Effector CD4-positive, alpha-beta T cell (primary cell): Measurements from ENCODE around the gene USP24.
"Not testable (repeated sequence)": the region's sequence is repeated elsewhere in the genome, so short reads cannot be mapped to it uniquely, and the experiment has no call there.

Experiments
- DNase-seq: peaks from one replicate; pipeline ENCODE4 v3.0.0-alpha.2; 2020

Gene USP24

GRCh38 chr1:55194851-55195250 lies 20.3 kb downstream of the USP24 start:
- no peak for DNase-seq

DNA sequence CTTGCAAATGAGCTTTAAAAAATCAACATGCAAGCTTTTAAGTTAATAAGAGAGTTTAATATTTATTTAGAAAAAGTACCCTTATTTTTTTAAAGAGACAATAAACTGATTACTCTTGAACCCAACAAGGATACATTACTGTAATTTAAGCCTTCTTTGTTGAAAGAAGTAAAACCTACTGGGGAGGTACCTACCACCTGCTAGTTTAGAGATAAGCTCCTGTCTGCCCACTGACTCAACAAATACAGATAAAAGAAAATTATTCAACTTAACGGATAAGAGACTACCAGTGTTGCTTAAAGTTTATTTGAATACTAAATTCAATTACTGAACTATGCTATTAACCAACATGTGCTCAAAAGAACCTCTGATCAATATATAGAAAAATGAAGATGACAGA lies 23.1 kb downstream of the USP24 start:
- DNase-seq: no peak

GRCh38 chr1:55191219-55191952 lies 23.8 kb downstream of the USP24 start:
- DNase-seq: not testable (repeated sequence)

DNA sequence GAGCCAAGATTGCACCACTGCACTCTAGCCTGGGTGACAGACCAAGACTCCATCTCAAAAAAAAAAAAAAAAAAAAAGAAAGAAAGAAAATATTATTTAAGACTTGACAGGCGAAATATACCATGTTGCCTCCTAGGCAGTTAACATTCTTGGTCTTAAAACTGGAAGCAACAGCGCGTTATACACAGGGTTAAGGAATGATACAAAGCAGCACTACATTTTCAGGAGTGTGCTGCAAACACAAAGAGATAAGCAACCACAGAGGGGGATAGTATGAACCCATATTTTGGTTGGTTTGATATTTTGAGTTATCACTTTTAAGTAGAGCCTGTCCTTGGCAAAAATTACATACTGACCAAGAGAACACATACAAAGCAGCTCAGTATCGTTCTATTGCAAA lies 25.1 kb downstream of the USP24 start:
- DNase-seq: no peak

DNA sequence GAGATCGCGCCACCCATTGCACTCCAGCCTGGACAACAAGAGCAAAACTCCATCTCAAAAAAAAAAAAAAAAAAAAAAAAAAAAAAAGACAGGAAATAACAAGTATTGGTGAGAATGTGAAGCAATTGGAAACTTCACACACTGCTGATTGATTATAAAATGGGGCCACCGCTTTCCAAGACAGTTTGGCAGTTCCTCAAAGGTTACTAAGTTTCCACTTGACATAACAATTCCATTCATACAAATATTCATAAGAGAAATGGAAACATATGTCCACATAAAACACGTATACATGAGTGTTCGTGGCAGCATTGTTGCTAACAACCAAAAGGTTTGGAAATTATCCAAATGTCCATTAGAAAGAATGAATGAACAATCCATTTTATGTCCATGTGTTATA lies 26.3 kb downstream of the USP24 start:
- no peak for DNase-seq

GRCh38 chr1:55185832-55186231 lies 29.3 kb downstream of the USP24 start:
- DNase-seq: no peak

DNA sequence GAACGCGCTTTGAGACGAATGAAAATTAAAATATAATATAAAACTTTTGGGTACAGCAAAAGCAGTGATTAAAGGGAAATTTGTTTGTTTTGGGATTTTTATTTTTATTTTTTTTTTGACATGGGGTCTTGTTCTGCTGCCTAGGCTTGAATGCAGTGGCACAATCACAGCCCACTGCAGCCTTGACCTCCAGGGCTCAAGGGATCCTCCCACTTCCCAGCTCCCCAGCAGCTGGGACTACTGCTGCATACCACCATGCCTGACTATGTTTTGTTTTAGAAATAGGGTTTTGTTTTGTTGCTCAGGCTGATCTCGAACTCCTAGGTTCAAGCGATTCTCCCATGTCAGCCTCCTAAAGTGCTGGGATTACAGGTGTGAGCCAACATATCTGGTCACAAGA lies 30.3 kb downstream of the USP24 start:
- DNase-seq: no peak

DNA sequence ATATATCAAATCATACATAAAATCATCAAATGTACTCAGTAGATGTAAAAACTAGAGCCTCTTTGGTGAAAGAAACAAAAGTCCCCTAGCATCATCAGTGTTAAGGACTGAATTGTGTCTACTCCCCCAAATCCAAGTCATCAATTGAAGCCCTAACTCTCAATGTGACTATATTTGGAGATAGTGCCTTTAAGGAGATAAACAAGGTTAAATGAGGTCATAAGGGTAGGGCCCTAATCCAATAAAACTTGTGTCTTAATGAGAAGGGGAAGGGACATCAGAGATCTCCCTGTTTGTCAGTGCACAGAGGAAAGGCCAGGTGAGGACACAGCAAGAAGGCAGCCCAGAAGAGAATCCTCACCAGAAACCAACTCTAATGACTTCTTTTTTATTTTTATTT lies 33.5 kb downstream of the USP24 start:
- no peak for DNase-seq

DNA sequence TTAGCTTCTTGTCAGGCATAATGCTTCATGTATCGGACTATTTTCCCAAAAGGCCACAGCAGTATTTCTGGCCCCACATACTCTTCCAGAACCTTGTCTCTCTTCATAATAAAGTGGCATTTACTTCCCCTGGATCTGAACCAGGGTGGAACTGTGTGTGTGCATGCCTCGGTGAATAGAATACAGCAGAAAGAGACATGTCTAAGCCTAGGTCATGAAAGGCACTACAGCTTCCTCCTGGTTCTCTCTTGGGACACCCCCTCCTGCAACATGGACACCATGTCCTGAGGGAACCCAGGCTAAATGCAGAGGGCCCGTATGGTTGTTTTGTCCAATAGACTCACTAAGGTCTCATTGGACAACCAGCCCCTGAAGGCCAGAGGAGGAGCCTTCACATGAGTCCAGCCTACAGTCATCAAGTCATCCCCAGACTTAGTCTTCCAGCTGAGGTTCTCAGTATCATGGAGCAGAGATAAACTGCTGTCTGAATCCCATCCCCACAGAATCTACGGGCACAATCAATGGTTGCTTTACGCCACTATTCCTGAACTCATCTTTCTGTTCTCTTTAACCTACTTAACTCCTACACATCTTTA lies 35.0 kb downstream of the USP24 start:
- no peak for DNase-seq

GRCh38 chr1:55179177-55179835 lies 35.9 kb downstream of the USP24 start:
- DNase-seq: no peak

DNA sequence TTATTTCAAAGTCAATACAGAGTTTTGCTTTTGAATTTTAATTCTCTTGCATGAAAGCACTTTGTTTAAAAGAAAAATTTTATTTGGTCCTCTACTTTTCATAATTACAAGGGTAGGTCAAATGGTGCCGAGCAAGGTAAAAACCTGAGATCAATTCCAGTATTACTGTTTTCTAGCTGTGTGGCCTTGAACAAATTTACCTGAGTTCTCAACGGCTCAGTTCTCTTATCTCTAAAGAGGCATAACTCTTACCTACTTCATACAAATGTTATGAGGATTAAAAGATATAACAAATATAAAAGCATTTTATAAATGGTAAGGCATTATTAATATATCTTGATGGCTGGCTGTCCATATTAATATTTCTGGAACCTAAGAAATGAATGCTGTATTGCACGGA lies 42.5 kb downstream of the USP24 start:
- DNase-seq: no peak

- no peak for DNase-seq
Observed at GRCh38 chr1:55172272-55172671, 42.9 kb downstream of the USP24 start.

DNA sequence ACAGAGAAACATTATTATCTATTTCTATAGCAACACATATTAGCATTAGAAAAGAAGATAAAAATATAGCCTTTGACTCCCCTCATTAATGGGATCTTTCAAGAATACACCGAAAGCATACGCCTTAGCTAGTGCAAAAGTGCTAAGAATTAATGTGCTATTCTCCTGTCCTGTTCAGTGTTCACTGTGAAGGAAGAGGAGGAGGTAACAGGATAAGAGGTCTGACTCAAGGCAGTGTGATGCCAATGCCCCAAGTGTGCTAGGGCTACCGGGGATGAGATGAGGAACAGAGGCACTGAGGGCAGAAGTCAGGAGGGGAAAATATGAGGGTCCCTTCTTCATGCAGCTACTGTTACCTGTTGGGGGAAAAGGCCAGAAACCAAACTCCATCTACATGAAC lies 43.5 kb downstream of the USP24 start:
- DNase-seq: no peak

GRCh38 chr1:55170426-55170825 lies 44.7 kb downstream of the USP24 start:
- no peak for DNase-seq

- DNase-seq: no peak
Observed at GRCh38 chr1:55169126-55169525, 46.0 kb downstream of the USP24 start.

DNA sequence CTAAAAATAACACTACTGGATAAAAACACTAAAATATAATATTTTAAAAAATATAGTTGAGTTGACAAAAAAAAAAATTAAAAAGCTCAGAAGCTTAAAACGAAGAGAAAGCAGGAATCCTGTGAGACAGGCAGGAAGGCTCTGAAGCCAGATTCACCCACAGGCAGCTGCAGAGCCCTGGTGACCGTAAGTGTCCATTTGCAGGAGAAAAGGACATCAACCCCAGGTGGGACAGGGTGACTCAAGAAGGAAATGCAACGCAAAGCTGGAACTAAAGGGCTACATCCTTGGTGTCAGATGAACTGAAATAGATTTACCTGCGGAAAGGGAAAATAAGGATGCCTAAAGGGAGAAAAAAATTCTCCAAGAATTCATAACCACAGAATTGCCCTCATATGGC lies 46.8 kb downstream of the USP24 start:
- no peak for DNase-seq

DNA sequence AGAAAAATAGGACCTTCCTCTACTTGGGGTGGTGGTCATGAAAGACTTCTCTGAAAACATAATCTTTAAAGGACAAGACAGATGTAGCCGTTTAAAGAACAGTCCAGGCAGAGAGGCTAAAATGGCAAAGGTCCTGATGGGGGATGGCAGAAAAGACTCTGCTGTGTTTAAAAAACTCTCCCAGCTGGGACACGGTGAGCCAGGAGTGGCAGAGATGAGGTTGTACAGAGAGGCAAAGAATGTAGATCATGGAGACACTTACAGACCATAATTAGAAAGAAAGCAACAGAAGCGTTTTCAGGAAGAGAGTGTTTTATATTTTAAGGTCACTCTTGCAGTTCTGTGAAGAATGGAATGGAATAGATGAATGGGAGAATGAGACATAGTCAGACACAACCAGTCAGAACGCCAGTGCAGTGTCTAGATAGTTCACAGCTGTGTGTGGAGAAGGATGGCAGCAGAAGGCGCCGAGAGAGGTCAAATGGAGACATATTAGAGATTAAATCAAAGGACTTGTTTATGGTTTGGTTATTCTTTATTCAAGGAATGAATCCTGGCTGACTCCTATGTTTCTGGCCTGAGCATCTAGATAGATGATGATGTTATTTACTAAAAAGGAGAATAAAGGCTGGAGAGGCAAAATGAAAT lies 47.8 kb downstream of the USP24 start:
- DNase-seq: no peak

- DNase-seq: no peak
Observed at GRCh38 chr1:55164906-55165305, 50.3 kb downstream of the USP24 start.

- DNase-seq: no peak
Observed at GRCh38 chr1:55159571-55159970, 55.6 kb downstream of the USP24 start.

GRCh38 chr1:55156608-55157007 lies 58.6 kb downstream of the USP24 start:
- DNase-seq: no peak

- DNase-seq: no peak
Observed at GRCh38 chr1:55156093-55156492, 59.1 kb downstream of the USP24 start.

GRCh38 chr1:55155522-55155921 lies 59.6 kb downstream of the USP24 start:
- DNase-seq: no peak

- DNase-seq: no peak
Observed at GRCh38 chr1:55154616-55155015, 60.5 kb downstream of the USP24 start.

DNA sequence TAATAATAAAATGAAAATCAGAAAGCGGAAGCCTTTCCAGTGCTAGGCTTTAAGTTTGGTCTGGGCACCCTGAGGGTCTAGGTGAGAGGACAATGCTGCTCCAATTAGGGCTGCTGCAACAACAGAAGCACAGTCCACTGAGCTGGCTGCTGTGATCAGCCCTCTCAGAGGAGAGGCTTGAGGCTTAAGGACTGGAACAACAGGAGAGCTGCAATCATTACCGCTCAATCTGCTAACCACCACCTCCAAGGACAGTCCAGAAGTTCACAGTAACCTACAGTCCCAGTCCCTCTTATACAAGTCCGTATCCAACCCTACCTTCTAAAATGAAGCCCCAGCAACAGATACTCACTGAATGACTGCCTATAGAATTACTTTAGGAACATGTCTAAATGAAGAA lies 62.1 kb downstream of the USP24 start:
- DNase-seq: no peak
